Measurements from ENCODE around the gene DSCAML1. TPM values are rescaled to one million over a fixed set of nuclear protein-coding genes. Genes with fewer than 3 reads are reported as not detected.

The DSCAML1 gene
- total RNA-seq, 1 donor from 2014 or later: not detected

Other genes with a start within 250 kb of the DSCAML1 start
- 3.4 and 89.7 TPM in 2 replicates for gene FXYD2, start 27.5 kb upstream of the DSCAML1 start, total RNA-seq
- 16.4 and 20.0 TPM in 2 replicates for gene FXYD6, start 79.4 kb upstream of the DSCAML1 start, total RNA-seq
- 0.05 and 0.06 TPM in 2 replicates for gene TMPRSS13, start 132.2 kb upstream of the DSCAML1 start, total RNA-seq
- 0.12 and 0.78 TPM in 2 replicates for gene IL10RA, start 189.2 kb upstream of the DSCAML1 start, total RNA-seq

All from glomerular endothelial cell (primary cell).